A673 (cell line): ENCODE data around the gene TESK2. TPM values are rescaled to one million over a fixed set of nuclear protein-coding genes. Genes with fewer than 3 reads are reported as not detected.

Source experiments
- BruUV-seq: library from RNA; stranded (reverse); fragments of 400-500 nt; replicated peaks from 2 replicates; lab custom pipeline; 2021; lab: Mats Ljungman, UMichigan
- CTCF ChIA-PET: fragments of 300-600 bp; sonication (Branson Sonifier 250); formaldehyde crosslinking; loops from one replicate; lab custom pipeline; 2022; ENCODE audit warnings: antibody characterized with exemption; lab: Charles Lee
- POLR2A ChIA-PET: fragments of 300-600 bp; sonication (Branson Sonifier 250); formaldehyde crosslinking; loops from one replicate; lab custom pipeline; 2022; ENCODE audit warnings: antibody characterized with exemption; ENCODE audit not compliant: low non-redundant PET; lab: Charles Lee
- DNase-seq: peaks from one replicate; pipeline ENCODE4 v3.0.0-alpha.2; 2015; ENCODE audit warnings: low spot score
- H3K27ac ChIP-seq: fragments of 200-600 bp; sonication (generic); 2 replicates; pipeline ENCODE4 v1.5.1; 2016; ENCODE audit warnings: mixed run types, low read depth, mild to moderate bottlenecking, mixed read lengths, antibody characterized with exemption, low read length; ENCODE audit not compliant: poor library complexity, severe bottlenecking
- H3K27me3 ChIP-seq: fragments of 200-600 bp; sonication (generic); replicated peaks from 2 replicates; pipeline ENCODE4 v1.6.1; 2017; ENCODE audit warnings: mixed run types, low read depth, mild to moderate bottlenecking, mixed read lengths, antibody characterized with exemption, low read length; ENCODE audit not compliant: insufficient read depth, poor library complexity
- H3K36me3 ChIP-seq: fragments of 200-600 bp; sonication (generic); 2 replicates; pipeline ENCODE4 v1.6.1; 2016; ENCODE audit warnings: mixed run types, mild to moderate bottlenecking, mixed read lengths, antibody characterized with exemption, low read length; ENCODE audit not compliant: insufficient read depth, poor library complexity, severe bottlenecking
- H3K4me1 ChIP-seq: fragments of 200-600 bp; sonication (generic); 2 replicates; pipeline ENCODE4 v1.6.1; 2017; ENCODE audit warnings: mixed run types, mild to moderate bottlenecking, mixed read lengths, antibody characterized with exemption, low read length; ENCODE audit not compliant: insufficient read depth, poor library complexity, severe bottlenecking
- H3K4me3 ChIP-seq: fragments of 200-600 bp; sonication (generic); 2 replicates; pipeline ENCODE4 v1.5.1; 2016; ENCODE audit warnings: low read depth, mixed run types, mild to moderate bottlenecking, mixed read lengths, low read length; ENCODE audit not compliant: poor library complexity, severe bottlenecking
- H3K9me3 ChIP-seq: fragments of 200-600 bp; sonication (generic); 2 replicates; pipeline ENCODE4 v1.6.1; 2016; ENCODE audit warnings: mixed run types, low read depth, mild to moderate bottlenecking, mixed read lengths, antibody characterized with exemption, low read length; ENCODE audit not compliant: poor library complexity, severe bottlenecking
- CTCF ChIP-seq: fragments of 300-800, 200-600 bp; sonication (generic); conservative IDR thresholded peaks from 2 replicates; pipeline ENCODE4 v1.5.1; 2017; ENCODE audit warnings: low read depth, mild to moderate bottlenecking, antibody characterized with exemption, low read length, moderate library complexity, mixed read lengths
- EZH2 ChIP-seq: fragments of 200-600 bp; sonication (generic); IDR thresholded peaks from 2 replicates; pipeline ENCODE4 v1.6.1; 2017; ENCODE audit warnings: borderline replicate concordance, low read depth, mild to moderate bottlenecking, mixed read lengths, antibody characterized with exemption, low read length; ENCODE audit not compliant: poor library complexity, severe bottlenecking
- intact Hi-C: fragments of 100-400 bp; cut with micrococcal nuclease; formaldehyde crosslinking; loops from one replicate; pipeline ENCODE4 v1.10.0; 2022; ENCODE audit not compliant: unreplicated experiment
- total RNA-seq: library from RNA; stranded (reverse); gene quantifications from 2 replicates; pipeline ENCODE4 v1.2.3, GENCODE V29; 2021

The TESK2 gene
- total RNA-seq, 1 experiment from 2014 or later, result 0.75 TPM

- no peaks in the 10 kb centered on the region for H3K27me3 ChIP-seq
- no peak overlapping the region for H3K4me3 ChIP-seq
- POLR2A ChIA-PET, result no interaction called here
- no peak overlapping the region for H3K27ac ChIP-seq
- no peaks in the 10 kb centered on the region for H3K36me3 ChIP-seq
- no peaks in the 10 kb centered on the region for H3K4me1 ChIP-seq
- no peaks in the 10 kb centered on the region for H3K9me3 ChIP-seq
- no TSS peak for BruUV-seq
- no peak for TF ChIP-seq EZH2
- TF ChIP-seq CTCF, result no peak
- CTCF ChIA-PET, result no interaction called here
- intact Hi-C loops, result no loop called here
- DNase-seq, result no peak
These were observed 169.5 kb downstream of the TESK2 start for GRCh38 chr1:45321444-45321843.

- Histone ChIP-seq H3K27me3 (no peaks in the 10 kb centered on the region), H3K27ac (no peak overlapping the region), H3K9me3 (no peaks in the 10 kb centered on the region), H3K4me1 (no peaks in the 10 kb centered on the region), H3K4me3 (no peak overlapping the region), H3K36me3 (no peaks in the 10 kb centered on the region)
- CTCF ChIA-PET, result no interaction called here
- no peak for DNase-seq
- POLR2A ChIA-PET, result no interaction called here
- BruUV-seq, result no TSS peak
- intact Hi-C loops, result no loop called here
- TF ChIP-seq CTCF, result no peak
These were observed 171.2 kb downstream of the TESK2 start for GRCh38 chr1:45319761-45320160.

- no peaks in the 10 kb centered on the region for H3K36me3 ChIP-seq
- H3K4me1 ChIP-seq, result no peaks in the 10 kb centered on the region
- POLR2A ChIA-PET, result no interaction called here
- CTCF ChIA-PET, result no interaction called here
- no TSS peak for BruUV-seq
- no peak overlapping the region for H3K27ac ChIP-seq
- no peaks in the 10 kb centered on the region for H3K27me3 ChIP-seq
- no peak for TF ChIP-seq CTCF
- no peak for TF ChIP-seq EZH2
- no peak overlapping the region for H3K4me3 ChIP-seq
- no peak for DNase-seq
- H3K9me3 ChIP-seq, result no peaks in the 10 kb centered on the region
- intact Hi-C loops, result no loop called here
These were observed 173.8 kb downstream of the TESK2 start for GRCh38 chr1:45317166-45317565.
